ENCODE data around the gene GRID1.

DNA sequence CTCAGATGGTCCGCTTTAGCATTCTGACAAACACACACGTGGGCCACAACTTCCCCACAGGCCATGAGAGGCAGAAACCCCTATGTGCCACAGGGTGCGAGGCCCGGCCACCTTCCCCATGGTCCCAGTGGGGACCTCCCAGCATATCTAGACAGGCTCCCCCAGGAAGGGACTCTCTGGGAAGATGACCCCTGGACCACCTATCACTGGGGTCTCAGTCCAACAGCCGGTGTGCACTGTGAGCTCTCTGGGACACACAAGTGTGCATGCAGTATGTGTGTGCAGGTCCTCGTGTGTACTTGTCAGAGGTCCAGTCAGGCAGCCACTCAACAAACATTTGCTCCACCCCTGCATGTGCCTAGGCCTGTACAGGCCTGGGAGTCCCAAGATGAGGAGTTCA lies 18.7 kb downstream of the GRID1 start:
- TF ChIP-seq POLR2A (IDR thresholded peaks at IDR 0.05) = no peak
- TF ChIP-seq CTCF (IDR thresholded peaks at IDR 0.05) = no peak
